Esophagus squamous epithelium (tissue), 5 donors: ENCODE data around the gene EDDM13. TPM values are rescaled to one million over a fixed set of nuclear protein-coding genes. Genes with fewer than 3 reads are reported as not detected.

Experiments
- DNase-seq: peaks from one replicate; lab custom pipeline; 2025; lab: John Stamatoyannopoulos, UW
- H3K27ac ChIP-seq, 4 donors: fragments of 200-600 bp; sonication (generic); one replicate each; pipeline ENCODE4 v1.5.1; 2016 to 2019; ENCODE audit warnings: mild to moderate bottlenecking in 1 of 4
- H3K27me3 ChIP-seq, 4 donors: fragments of 200-600 bp; sonication (generic); 1 replicate in 3 of 4; 2 replicates in 1 of 4; pipeline versions ENCODE4 v1.5.1 to v1.6.0; 2017 to 2021; ENCODE audit warnings: antibody characterized with exemption in 1 of 4
- H3K36me3 ChIP-seq, 3 donors: fragments of 200-600 bp; sonication (generic); one replicate each; pipeline ENCODE4 v1.5.1; 2016 to 2019
- H3K4me1 ChIP-seq, 3 donors: fragments of 200-600 bp; sonication (generic); one replicate each; pipeline ENCODE4 v1.5.1; 2017 to 2019
- H3K4me3 ChIP-seq, 4 donors: fragments of 200-600 bp; sonication (generic); 1 replicate in 3 of 4; 2 replicates in 1 of 4; pipeline ENCODE4 v1.5.1; 2016 to 2019; ENCODE audit warnings: mild to moderate bottlenecking in 2 of 4, moderate library complexity in 1 of 4
- H3K9me3 ChIP-seq, 3 donors: fragments of 200-600 bp; sonication (generic); one replicate each; pipeline ENCODE4 v1.5.1; 2016 to 2019
- POLR2A ChIP-seq, 4 donors: fragments of 450-650 bp; IDR thresholded peaks; one replicate each; pipeline ENCODE4 v1.6.1; 2017; ENCODE audit warnings: antibody characterized with exemption in 4 of 4, mild to moderate bottlenecking in 4 of 4, moderate library complexity in 3 of 4
- WGBS, 2 donors: methylation state at CpG; one replicate each; pipeline ENCODE4 v1.1.5; 2018; 5-methylcytosine and 5-hydroxymethylcytosine counted together
- intact Hi-C: fragments of 100-400 bp; cut with DNase I; formaldehyde crosslinking; loops from one replicate; pipeline ENCODE4 v1.15.0; 2022
- total RNA-seq, 4 donors: library from RNA; depleted of rRNA; stranded (reverse); fragments of >200 nt; gene quantifications; one replicate each; pipeline ENCODE4 v1.1.0, GENCODE V29; 2016
- TF ChIP-seq, protein P1 (sequence below), 6 experiments: fragments of 450-650 bp in 4 of 6; fragments of 200-600 bp in 2 of 6; sonication (generic) in 2 of 6; IDR thresholded peaks; one replicate each; pipeline ENCODE4 v1.5.1; 2016 to 2019; ENCODE audit warnings: antibody characterized with exemption in 6 of 6, mild to moderate bottlenecking in 4 of 6, moderate library complexity in 4 of 6
- donor health status: DM: yes; HTN: yes; CAD: no.

EDDM13 gene
- total RNA-seq, 4 donors from 2014 or later: 0.95 to 2.4 TPM; not detected in 2

DNA sequence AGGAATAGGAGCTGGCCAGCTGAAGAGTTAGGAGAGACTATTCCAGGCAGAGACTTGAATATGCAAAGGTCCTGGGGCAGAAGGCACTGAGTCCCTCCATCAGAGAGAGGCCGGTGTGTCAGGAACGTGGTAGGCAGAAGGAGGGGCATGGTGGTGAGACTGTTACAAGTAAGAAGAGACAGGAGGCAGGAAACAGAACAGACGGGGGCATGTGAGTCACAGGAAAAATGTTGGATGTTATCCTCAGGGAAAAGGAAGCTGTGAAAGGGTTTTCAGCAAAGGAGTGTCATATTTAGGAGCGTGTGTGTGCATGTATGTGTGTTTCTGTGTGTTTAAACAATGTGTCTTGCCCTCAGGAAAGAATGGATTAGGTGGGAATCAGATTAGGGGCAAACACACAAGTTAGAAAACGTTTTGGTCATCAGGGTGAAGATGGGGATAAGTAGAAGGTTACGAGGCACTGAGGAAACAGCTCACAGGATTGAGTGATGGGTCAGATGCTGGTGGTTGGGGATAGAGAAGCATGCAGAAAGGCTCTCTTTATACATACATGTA, 1.1 kb downstream of the EDDM13 start:
- WGBS, 2 donors: 30 to 43% methylated on average over 6 of the region's 6 CpGs
- no peak for DNase-seq

DNA sequence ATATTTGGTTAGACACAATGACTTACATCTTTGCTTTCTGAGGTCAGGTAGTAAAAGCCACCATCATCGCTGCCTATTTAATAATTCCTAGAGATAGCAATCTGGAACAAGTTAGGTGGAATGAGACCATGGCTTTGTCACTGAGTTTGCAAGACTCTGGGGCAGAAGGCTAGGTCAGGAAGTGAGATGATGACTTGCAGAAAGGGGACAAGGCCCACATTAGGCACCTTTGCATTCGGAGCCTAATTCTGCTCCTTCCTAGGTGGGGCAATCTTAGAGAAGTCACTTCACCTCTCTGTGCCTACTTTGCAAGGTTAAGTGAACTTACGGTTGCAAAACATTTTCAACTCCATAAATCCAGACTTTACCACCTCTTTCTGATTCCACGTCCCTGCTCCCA, 10.3 kb downstream of the EDDM13 start:
- intact Hi-C loops: no loop called here
- Histone ChIP-seq H3K36me3 (peaks cover 0 to 5% (median 0%) of the 10 kb centered on the region in 3 donors), H3K9me3 (no peaks in the 10 kb centered on the region), H3K4me1 (no peaks in the 10 kb centered on the region), H3K27me3 (no peaks in the 10 kb centered on the region), H3K4me3 (no peak overlapping the region), H3K27ac (no peak overlapping the region)
- no peak for DNase-seq
- no peak for TF ChIP-seq POLR2A (IDR thresholded peaks at IDR 0.05)
- TF ChIP-seq, protein P1, sequence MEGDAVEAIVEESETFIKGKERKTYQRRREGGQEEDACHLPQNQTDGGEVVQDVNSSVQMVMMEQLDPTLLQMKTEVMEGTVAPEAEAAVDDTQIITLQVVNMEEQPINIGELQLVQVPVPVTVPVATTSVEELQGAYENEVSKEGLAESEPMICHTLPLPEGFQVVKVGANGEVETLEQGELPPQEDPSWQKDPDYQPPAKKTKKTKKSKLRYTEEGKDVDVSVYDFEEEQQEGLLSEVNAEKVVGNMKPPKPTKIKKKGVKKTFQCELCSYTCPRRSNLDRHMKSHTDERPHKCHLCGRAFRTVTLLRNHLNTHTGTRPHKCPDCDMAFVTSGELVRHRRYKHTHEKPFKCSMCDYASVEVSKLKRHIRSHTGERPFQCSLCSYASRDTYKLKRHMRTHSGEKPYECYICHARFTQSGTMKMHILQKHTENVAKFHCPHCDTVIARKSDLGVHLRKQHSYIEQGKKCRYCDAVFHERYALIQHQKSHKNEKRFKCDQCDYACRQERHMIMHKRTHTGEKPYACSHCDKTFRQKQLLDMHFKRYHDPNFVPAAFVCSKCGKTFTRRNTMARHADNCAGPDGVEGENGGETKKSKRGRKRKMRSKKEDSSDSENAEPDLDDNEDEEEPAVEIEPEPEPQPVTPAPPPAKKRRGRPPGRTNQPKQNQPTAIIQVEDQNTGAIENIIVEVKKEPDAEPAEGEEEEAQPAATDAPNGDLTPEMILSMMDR (IDR thresholded peaks at IDR 0.05): no peak
- 90 to 97% methylated on average over 4 of the region's 4 CpGs for WGBS, 2 donors

More for the DNA sequence above, 1.1 kb downstream of the EDDM13 start:
- Histone ChIP-seq H3K4me1 (no peaks in the 10 kb centered on the region), H3K27me3 (no peaks in the 10 kb centered on the region), H3K4me3 (no peak overlapping the region), H3K27ac (no peak overlapping the region), H3K36me3 (no peaks in the 10 kb centered on the region), H3K9me3 (no peaks in the 10 kb centered on the region)
- TF ChIP-seq, protein P1 (IDR thresholded peaks at IDR 0.05): no peak
- intact Hi-C loops: no loop called here

DNA sequence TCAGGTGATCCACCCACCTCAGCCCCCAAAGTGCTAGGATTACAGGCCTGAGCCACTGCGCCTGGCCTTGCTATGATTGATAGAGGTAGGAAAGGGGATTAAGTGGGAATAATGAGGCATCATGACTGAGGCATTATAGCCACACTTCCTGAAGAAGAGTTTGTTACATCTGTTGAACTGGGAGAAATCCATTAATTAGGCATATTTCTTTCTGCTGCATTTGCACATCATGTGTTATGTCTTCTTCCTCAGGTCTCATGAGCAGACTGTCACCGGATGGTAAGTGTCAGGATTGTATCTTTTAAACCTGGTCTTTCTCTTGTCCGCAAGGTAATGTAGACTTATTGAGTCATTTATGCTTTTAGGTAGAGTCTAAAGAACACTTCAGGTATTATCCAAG, 12.2 kb downstream of the EDDM13 start:
- H3K27ac ChIP-seq: no peak overlapping the region
- H3K9me3 ChIP-seq: no peaks in the 10 kb centered on the region
- no peak for DNase-seq
- TF ChIP-seq, protein P1 (IDR thresholded peaks at IDR 0.05): no peak
- no peak for TF ChIP-seq POLR2A (IDR thresholded peaks at IDR 0.05)
- intact Hi-C loops: no loop called here
- H3K4me3 ChIP-seq: no peak overlapping the region
- H3K27me3 ChIP-seq: no peaks in the 10 kb centered on the region
- H3K4me1 ChIP-seq: no peaks in the 10 kb centered on the region
- H3K36me3 ChIP-seq: peaks cover 0 to 5% (median 0%) of the 10 kb centered on the region in 3 donors
- 93 to 98% methylated on average over 3 of the region's 3 CpGs for WGBS, 2 donors

DNA sequence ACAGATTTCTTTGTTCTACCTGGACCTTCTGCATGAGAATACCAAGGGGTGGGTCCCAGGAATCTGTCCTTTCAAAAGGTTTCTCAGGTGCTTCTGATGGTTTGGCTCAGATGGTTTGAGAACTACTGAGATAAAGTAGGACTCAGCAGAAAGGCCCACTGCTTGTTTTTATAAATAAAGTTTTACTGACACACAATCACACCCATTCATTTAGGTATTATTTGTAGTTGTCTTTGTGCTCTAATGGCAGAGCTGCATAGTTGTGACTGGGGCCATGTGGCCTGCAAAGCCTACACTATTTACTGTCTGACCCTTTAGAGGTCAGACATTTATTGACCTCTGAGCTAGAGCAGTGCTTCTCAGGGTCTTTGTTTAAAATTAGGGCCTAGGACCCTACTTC, 17.6 kb downstream of the EDDM13 start:
- Histone ChIP-seq H3K9me3 (no peaks in the 10 kb centered on the region), H3K4me1 (peaks cover 0 to 10% (median 0%) of the 10 kb centered on the region in 3 donors), H3K4me3 (no peak overlapping the region), H3K27me3 (no peaks in the 10 kb centered on the region), H3K36me3 (peaks cover 0 to 24% (median 0%) of the 10 kb centered on the region in 3 donors), H3K27ac (no peak overlapping the region)
- no peak for DNase-seq
- intact Hi-C loops: no loop called here
- TF ChIP-seq, protein P1 (IDR thresholded peaks at IDR 0.05): no peak
- no peak for TF ChIP-seq POLR2A (IDR thresholded peaks at IDR 0.05)

DNA sequence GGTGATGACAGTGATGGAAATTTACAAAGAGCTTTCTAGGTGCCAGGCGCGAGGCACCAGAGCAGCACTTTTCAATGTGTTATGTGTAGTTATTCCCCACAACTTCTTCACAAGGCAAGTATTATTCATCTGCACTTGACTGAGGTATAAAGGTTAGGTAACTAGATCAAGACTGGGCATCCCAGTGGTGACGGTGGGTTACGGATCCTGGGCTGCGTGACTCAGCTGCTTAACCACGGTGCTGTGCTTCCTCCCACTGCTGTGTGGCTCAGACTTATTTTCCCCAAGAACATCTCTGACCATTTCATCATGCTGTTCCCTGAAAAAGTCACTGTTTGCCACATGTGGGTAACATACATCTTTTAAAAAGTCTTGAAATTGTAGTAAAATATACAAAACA, 19.3 kb downstream of the EDDM13 start:
- peaks cover 0 to 24% (median 0%) of the 10 kb centered on the region in 3 donors for H3K36me3 ChIP-seq
- DNase-seq: no peak
- TF ChIP-seq, protein P1 (IDR thresholded peaks at IDR 0.05): no peak
- no peak for TF ChIP-seq POLR2A (IDR thresholded peaks at IDR 0.05)
- H3K4me1 ChIP-seq: peaks cover 0 to 25% (median 2%) of the 10 kb centered on the region in 3 donors
- intact Hi-C loops: no loop called here
- H3K9me3 ChIP-seq: no peaks in the 10 kb centered on the region
- no peak overlapping the region for H3K4me3 ChIP-seq
- 89 to 95% methylated on average over 6 of the region's 6 CpGs for WGBS, 2 donors
- no peak overlapping the region for H3K27ac ChIP-seq
- H3K27me3 ChIP-seq: no peaks in the 10 kb centered on the region
